Lower leg skin (tissue), 3 donors: ENCODE measurements around the gene STK24.

Source experiments
- CTCF ChIP-seq, 3 donors: fragments of 450-650 bp; IDR thresholded peaks; one replicate each; pipeline ENCODE4 v1.5.1; 2016; ENCODE audit warnings: antibody characterized with exemption in 3 of 3, mild to moderate bottlenecking in 3 of 3, moderate library complexity in 2 of 3
- POLR2A ChIP-seq, 2 donors: fragments of 450-650 bp; IDR thresholded peaks; one replicate each; pipeline ENCODE4 v1.6.1; 2016 to 2017; ENCODE audit warnings: antibody characterized with exemption in 2 of 2, mild to moderate bottlenecking in 1 of 2, moderate library complexity in 1 of 2

GRCh38 chr13:98445340-98446233 lies 131.3 kb downstream of the STK24 start:
- TF ChIP-seq POLR2A (IDR thresholded peaks at IDR 0.05) (no peak), CTCF (IDR thresholded peaks at IDR 0.05) (peak in 1 of 3 donors; percentile 91)
